ENCODE results near the gene GAREM1.
"Not testable (repeated sequence)": the region's sequence is repeated elsewhere in the genome, so short reads cannot be mapped to it uniquely, and the experiment has no call there.

The GAREM1 gene

DNA sequence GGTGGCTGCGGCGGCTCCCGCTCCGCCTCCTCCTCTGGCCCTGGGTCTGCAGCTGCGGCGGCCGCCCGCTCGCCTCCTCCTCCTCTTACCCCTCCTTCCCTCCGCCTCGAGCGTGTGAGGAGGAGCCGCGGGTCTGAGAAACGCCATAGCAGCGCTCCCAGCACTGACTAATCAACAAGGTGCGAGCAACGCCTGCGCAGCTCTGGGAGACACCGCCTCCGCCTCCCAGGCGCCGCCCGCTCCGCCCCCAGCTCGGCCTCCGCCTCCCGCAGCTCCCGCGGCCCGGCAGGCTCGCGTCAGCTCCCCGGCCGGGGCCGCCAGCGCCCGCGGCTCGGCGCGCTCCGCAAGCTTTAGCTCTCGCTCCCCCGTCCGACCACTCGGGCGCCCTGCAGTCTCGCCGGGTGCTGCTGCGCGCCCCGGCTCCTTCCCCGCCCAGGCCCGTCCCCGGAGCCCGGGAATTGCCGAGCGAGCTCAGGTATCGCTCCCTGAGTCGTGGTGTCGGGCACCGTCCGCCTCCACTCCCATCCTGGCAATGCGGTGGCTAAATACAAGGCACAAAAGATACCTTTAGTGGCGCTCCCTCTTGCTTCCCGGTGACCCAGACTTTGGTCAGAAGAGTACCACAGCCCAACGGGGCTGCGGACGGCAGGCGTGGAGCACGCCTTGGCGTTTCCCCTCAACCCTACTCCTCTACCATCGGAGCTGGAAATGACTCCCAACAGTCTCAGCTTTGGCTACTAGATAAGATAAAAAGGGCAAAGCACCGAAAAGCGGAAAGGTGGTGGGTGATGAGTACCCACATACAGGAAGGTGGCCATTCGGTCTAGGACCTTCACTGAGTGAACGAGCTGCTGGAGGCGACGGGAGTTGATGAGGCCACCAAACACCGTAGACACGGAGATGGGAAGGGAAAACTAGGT lies at the start of gene GAREM1:
Gene GAREM1 (minus strand): TSS at position 169 of the 920 bp plus-strand sequence. CDS start 454 bp downstream, outside the sequence.
- Histone ChIP-seq H3K4me3 (ENCODE audit: low read length in 2 of 2) (peak within 1 kb of the TSS; percentile 81 to 85), H3K4me1 (ENCODE audit: control insufficient read depth in 2 of 2, insufficient read depth in 2 of 2, low read length in 2 of 2) (peaks cover 16 to 21% of the 10 kb centered on the region in 2 donors), H3K36me3 (ENCODE audit: control insufficient read depth in 2 of 2, insufficient read depth in 2 of 2, low read length in 2 of 2) (no peaks in the 10 kb centered on the region), H3K27me3 (ENCODE audit: control insufficient read depth in 2 of 2, insufficient read depth in 2 of 2, low read length in 2 of 2) (peaks cover 0 to 3% of the 10 kb centered on the region in 2 donors), H3K27ac (ENCODE audit: low read depth in 2 of 2, low read length in 2 of 2) (peak within 1 kb of the TSS; percentile 77 to 78), H3K9ac (ENCODE audit: low read depth in 1 of 2, low read length in 2 of 2) (peak within 1 kb of the TSS; percentile 75 to 88), H3K9me3 (ENCODE audit: control insufficient read depth in 2 of 2, low read length in 2 of 2) (no peaks in the 10 kb centered on the region)

DNA sequence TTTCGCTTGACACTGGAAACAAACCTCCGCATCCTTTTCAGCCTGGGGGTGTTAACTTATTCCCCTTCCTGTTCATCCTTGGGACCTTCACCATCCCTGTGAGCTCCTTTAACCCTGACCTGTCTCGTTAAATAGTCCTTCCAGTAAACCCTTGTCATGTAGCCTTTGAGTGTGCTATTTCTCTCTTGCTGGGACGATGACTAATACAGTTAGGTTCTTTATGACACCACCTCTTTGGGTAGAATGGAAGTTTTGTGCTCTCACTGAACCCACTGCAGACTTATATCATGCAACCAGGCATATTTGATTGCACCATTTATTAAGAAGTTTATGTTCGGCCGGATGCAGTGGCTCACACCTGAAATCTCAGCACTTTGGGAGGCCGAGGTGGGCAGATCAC lies 40.5 kb upstream of the GAREM1 start:
- H3K4me1 ChIP-seq (ENCODE audit: control insufficient read depth in 2 of 2, insufficient read depth in 2 of 2, low read length in 2 of 2) = no peaks in the 10 kb centered on the region
- H3K4me3 ChIP-seq (ENCODE audit: low read length in 2 of 2) = no peak overlapping the region
- H3K27me3 ChIP-seq (ENCODE audit: control insufficient read depth in 2 of 2, insufficient read depth in 2 of 2, low read length in 2 of 2) = no peaks in the 10 kb centered on the region
- no peak overlapping the region for H3K9ac ChIP-seq (ENCODE audit: low read depth in 1 of 2, low read length in 2 of 2)
- H3K27ac ChIP-seq (ENCODE audit: low read depth in 2 of 2, low read length in 2 of 2) = no peak overlapping the region
- no peaks in the 10 kb centered on the region for H3K9me3 ChIP-seq (ENCODE audit: control insufficient read depth in 2 of 2, low read length in 2 of 2)
- H3K36me3 ChIP-seq (ENCODE audit: control insufficient read depth in 2 of 2, insufficient read depth in 2 of 2, low read length in 2 of 2) = no peaks in the 10 kb centered on the region

DNA sequence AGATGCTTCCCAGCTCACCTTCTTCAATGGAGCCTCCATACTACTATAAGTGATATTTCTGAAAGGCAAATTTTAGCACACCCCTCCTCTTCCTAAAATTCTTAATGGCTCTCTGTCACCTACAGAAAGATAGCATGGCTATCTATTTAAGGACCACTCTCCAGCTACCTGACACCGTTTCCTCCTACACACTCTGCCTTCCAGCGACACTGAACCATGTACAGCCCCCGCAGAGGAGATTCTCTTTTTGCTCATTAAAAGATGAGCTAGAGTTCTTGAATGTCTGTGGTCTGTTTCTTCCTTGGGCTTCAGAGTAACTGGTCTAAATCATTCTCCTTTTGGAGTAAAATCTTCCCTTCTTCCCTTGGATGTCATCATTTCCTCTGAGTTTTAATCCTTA lies 38.4 kb upstream of the GAREM1 start:
- Histone ChIP-seq H3K9ac (ENCODE audit: low read depth in 1 of 2, low read length in 2 of 2) (no peak overlapping the region), H3K9me3 (ENCODE audit: control insufficient read depth in 2 of 2, low read length in 2 of 2) (no peaks in the 10 kb centered on the region), H3K36me3 (ENCODE audit: control insufficient read depth in 2 of 2, insufficient read depth in 2 of 2, low read length in 2 of 2) (no peaks in the 10 kb centered on the region), H3K4me3 (ENCODE audit: low read length in 2 of 2) (no peak overlapping the region), H3K27ac (ENCODE audit: low read depth in 2 of 2, low read length in 2 of 2) (no peak overlapping the region), H3K4me1 (ENCODE audit: control insufficient read depth in 2 of 2, insufficient read depth in 2 of 2, low read length in 2 of 2) (no peaks in the 10 kb centered on the region), H3K27me3 (ENCODE audit: control insufficient read depth in 2 of 2, insufficient read depth in 2 of 2, low read length in 2 of 2) (no peaks in the 10 kb centered on the region)

DNA sequence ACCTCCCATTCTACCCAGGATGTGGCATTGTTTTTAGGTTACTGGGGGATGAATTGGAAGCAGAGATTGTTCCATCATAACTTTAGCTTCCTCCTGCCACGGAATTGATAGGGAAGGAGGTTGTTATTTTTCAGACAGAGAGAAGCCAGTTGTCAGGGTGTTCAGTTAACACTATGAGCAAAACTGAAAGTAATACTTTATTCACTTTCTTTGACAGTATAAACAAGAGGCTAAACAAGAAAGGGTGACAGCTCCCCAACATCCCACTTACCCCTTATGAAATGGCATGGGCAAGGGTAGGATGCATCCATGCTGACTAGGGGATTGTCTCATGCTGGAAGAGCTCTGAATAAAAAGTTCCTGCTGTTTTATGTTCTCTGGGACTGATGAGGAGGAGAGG lies 36.4 kb upstream of the GAREM1 start:
- Histone ChIP-seq H3K4me1 (ENCODE audit: control insufficient read depth in 2 of 2, insufficient read depth in 2 of 2, low read length in 2 of 2) (no peaks in the 10 kb centered on the region), H3K9me3 (ENCODE audit: control insufficient read depth in 2 of 2, low read length in 2 of 2) (no peaks in the 10 kb centered on the region), H3K27ac (ENCODE audit: low read depth in 2 of 2, low read length in 2 of 2) (no peak overlapping the region), H3K9ac (ENCODE audit: low read depth in 1 of 2, low read length in 2 of 2) (no peak overlapping the region), H3K4me3 (ENCODE audit: low read length in 2 of 2) (no peak overlapping the region), H3K36me3 (ENCODE audit: control insufficient read depth in 2 of 2, insufficient read depth in 2 of 2, low read length in 2 of 2) (no peaks in the 10 kb centered on the region), H3K27me3 (ENCODE audit: control insufficient read depth in 2 of 2, insufficient read depth in 2 of 2, low read length in 2 of 2) (no peaks in the 10 kb centered on the region)

DNA sequence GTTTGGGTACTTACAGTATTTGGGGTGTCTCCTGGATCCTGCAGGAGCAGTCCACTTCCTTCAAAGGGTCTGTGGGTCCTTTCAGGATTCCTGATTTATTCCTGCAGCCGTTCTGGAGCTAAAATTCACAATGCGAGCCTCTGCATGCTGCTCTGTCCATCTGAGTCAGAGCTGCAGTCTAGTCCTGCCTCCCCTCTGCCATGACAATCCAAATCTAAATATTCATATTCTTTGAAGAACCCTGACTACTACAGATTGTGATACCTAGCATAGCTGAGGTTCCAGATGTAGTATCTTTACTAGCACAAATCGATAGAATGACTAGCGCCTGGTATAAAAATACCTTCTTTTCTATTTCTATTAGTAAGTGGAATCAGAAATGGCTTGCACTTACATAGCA lies 31.3 kb upstream of the GAREM1 start:
- Histone ChIP-seq H3K4me1 (ENCODE audit: control insufficient read depth in 2 of 2, insufficient read depth in 2 of 2, low read length in 2 of 2) (no peaks in the 10 kb centered on the region), H3K4me3 (ENCODE audit: low read length in 2 of 2) (no peak overlapping the region), H3K27ac (ENCODE audit: low read depth in 2 of 2, low read length in 2 of 2) (no peak overlapping the region), H3K36me3 (ENCODE audit: control insufficient read depth in 2 of 2, insufficient read depth in 2 of 2, low read length in 2 of 2) (no peaks in the 10 kb centered on the region), H3K27me3 (ENCODE audit: control insufficient read depth in 2 of 2, insufficient read depth in 2 of 2, low read length in 2 of 2) (no peaks in the 10 kb centered on the region), H3K9me3 (ENCODE audit: control insufficient read depth in 2 of 2, low read length in 2 of 2) (no peaks in the 10 kb centered on the region), H3K9ac (ENCODE audit: low read depth in 1 of 2, low read length in 2 of 2) (no peak overlapping the region)

DNA sequence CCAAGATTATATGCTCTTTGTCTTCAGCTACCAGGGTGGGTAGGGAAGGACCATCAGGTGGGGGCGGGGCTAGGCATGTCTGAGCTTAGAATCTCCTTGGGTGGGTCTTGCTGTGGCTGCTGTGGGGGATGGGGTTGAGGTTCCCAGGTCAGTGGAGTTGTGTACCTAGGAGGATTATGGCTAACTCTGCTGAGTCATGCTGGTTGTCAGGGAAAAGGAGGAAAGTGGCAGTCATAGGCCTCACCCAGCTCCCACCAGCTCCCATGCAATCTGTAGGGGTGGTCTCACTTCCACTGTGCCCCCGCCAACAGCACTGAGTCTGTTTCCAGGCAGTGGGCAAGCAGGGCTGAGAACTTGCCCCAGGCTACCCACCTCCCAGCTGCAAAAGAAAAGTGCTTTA lies 30.6 kb upstream of the GAREM1 start:
- H3K9ac ChIP-seq (ENCODE audit: low read depth in 1 of 2, low read length in 2 of 2); H3K27ac ChIP-seq (ENCODE audit: low read depth in 2 of 2, low read length in 2 of 2); H3K4me3 ChIP-seq (ENCODE audit: low read length in 2 of 2); H3K9me3 ChIP-seq (ENCODE audit: control insufficient read depth in 2 of 2, low read length in 2 of 2); H3K27me3 ChIP-seq (ENCODE audit: control insufficient read depth in 2 of 2, insufficient read depth in 2 of 2, low read length in 2 of 2); H3K4me1 ChIP-seq (ENCODE audit: control insufficient read depth in 2 of 2, insufficient read depth in 2 of 2, low read length in 2 of 2); H3K36me3 ChIP-seq (ENCODE audit: control insufficient read depth in 2 of 2, insufficient read depth in 2 of 2, low read length in 2 of 2): not testable (repeated sequence)

DNA sequence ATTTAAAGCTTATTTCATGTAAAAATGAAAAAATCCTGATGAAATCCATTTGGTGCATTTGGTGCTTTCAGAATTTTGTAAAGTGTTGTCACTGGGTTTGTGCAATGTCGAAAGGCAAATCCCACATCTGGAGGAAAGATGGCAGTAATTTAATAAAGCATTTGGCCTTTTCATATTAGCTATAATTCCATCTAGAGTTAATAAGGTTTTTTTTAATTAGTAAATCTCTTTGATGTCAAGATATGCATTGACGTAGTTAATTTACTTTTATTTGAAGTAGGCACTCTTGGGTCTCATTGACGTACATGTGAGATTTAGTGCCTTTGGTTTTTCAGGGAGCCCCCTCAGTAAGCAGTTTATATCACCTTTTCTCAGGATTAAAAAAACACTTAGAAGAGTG lies 12.3 kb upstream of the GAREM1 start:
- H3K4me1 ChIP-seq (ENCODE audit: control insufficient read depth in 2 of 2, insufficient read depth in 2 of 2, low read length in 2 of 2) = no peaks in the 10 kb centered on the region
- H3K9ac ChIP-seq (ENCODE audit: low read depth in 1 of 2, low read length in 2 of 2) = no peak overlapping the region
- no peaks in the 10 kb centered on the region for H3K27me3 ChIP-seq (ENCODE audit: control insufficient read depth in 2 of 2, insufficient read depth in 2 of 2, low read length in 2 of 2)
- no peaks in the 10 kb centered on the region for H3K36me3 ChIP-seq (ENCODE audit: control insufficient read depth in 2 of 2, insufficient read depth in 2 of 2, low read length in 2 of 2)
- no peak overlapping the region for H3K27ac ChIP-seq (ENCODE audit: low read depth in 2 of 2, low read length in 2 of 2)
- no peaks in the 10 kb centered on the region for H3K9me3 ChIP-seq (ENCODE audit: control insufficient read depth in 2 of 2, low read length in 2 of 2)
- H3K4me3 ChIP-seq (ENCODE audit: low read length in 2 of 2) = no peak overlapping the region

DNA sequence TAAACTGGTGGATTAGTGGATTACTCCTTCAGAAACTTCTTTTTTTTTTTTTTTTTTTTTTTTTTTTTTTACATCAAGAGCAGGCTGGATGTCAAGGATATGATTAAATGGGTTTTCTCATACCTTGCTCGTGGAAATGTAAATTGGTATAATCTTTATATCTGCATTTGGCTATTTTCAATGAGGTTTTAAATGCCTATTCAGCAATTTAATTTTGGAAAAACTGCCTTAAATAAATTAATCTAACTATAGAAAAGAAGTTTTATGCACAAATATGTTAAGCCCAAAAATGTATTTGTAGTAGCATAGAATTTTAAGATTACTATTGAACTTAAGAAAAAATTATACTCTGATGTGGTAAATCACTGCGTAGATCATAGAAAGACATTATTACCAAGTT lies 11.4 kb upstream of the GAREM1 start:
- Histone ChIP-seq H3K4me1 (ENCODE audit: control insufficient read depth in 2 of 2, insufficient read depth in 2 of 2, low read length in 2 of 2) (no peaks in the 10 kb centered on the region), H3K27ac (ENCODE audit: low read depth in 2 of 2, low read length in 2 of 2) (no peak overlapping the region), H3K9ac (ENCODE audit: low read depth in 1 of 2, low read length in 2 of 2) (no peak overlapping the region), H3K27me3 (ENCODE audit: control insufficient read depth in 2 of 2, insufficient read depth in 2 of 2, low read length in 2 of 2) (no peaks in the 10 kb centered on the region), H3K9me3 (ENCODE audit: control insufficient read depth in 2 of 2, low read length in 2 of 2) (no peaks in the 10 kb centered on the region), H3K4me3 (ENCODE audit: low read length in 2 of 2) (no peak overlapping the region), H3K36me3 (ENCODE audit: control insufficient read depth in 2 of 2, insufficient read depth in 2 of 2, low read length in 2 of 2) (no peaks in the 10 kb centered on the region)

DNA sequence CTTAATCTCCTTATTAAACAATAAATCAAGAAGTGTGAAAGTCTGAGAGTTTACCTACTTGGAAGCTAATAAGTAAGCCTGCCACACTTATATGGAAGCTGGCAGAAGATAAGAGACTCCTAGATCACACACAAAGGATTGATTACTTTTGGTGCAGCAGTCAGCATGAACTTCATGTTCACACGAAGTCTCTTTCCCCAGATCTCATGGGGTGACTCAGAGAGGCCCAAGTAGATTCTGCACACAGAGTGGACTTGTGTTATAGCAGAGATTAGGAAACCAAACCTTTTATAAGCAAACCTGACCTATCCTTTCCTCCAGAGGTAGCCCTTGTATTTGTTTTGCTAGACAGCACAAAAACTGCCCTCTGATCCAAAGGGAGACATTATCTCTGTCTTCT lies 9.9 kb upstream of the GAREM1 start:
- Histone ChIP-seq H3K4me3 (ENCODE audit: low read length in 2 of 2) (no peak overlapping the region), H3K9me3 (ENCODE audit: control insufficient read depth in 2 of 2, low read length in 2 of 2) (no peaks in the 10 kb centered on the region), H3K36me3 (ENCODE audit: control insufficient read depth in 2 of 2, insufficient read depth in 2 of 2, low read length in 2 of 2) (no peaks in the 10 kb centered on the region), H3K4me1 (ENCODE audit: control insufficient read depth in 2 of 2, insufficient read depth in 2 of 2, low read length in 2 of 2) (no peaks in the 10 kb centered on the region), H3K27ac (ENCODE audit: low read depth in 2 of 2, low read length in 2 of 2) (no peak overlapping the region), H3K27me3 (ENCODE audit: control insufficient read depth in 2 of 2, insufficient read depth in 2 of 2, low read length in 2 of 2) (no peaks in the 10 kb centered on the region), H3K9ac (ENCODE audit: low read depth in 1 of 2, low read length in 2 of 2) (no peak overlapping the region)

DNA sequence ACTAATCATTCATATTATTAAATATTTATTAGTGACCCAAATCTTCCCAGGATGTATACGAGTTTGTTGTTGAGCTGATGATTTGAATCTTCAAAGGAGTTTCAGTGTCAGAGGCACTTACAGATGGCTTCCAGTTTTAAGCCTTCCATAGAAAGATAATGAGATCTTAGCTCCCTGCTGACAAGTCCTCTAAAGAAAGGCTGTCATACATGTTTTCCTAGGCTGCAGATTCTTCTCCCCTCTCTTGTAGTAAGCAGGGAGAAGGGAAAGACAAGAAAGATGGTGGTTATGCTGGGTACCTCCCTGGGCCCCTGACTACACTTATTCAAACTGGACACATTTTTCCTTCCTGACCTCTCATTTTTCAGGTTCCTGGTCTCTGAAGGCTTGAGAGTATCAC lies 8.1 kb upstream of the GAREM1 start:
- H3K4me1 ChIP-seq (ENCODE audit: control insufficient read depth in 2 of 2, insufficient read depth in 2 of 2, low read length in 2 of 2) = no peaks in the 10 kb centered on the region
- no peaks in the 10 kb centered on the region for H3K27me3 ChIP-seq (ENCODE audit: control insufficient read depth in 2 of 2, insufficient read depth in 2 of 2, low read length in 2 of 2)
- H3K36me3 ChIP-seq (ENCODE audit: control insufficient read depth in 2 of 2, insufficient read depth in 2 of 2, low read length in 2 of 2) = no peaks in the 10 kb centered on the region

More for the DNA sequence above, 8.1 kb upstream of the GAREM1 start:
- H3K9ac ChIP-seq (ENCODE audit: low read depth in 1 of 2, low read length in 2 of 2) = no peak overlapping the region
- no peak overlapping the region for H3K4me3 ChIP-seq (ENCODE audit: low read length in 2 of 2)
- no peaks in the 10 kb centered on the region for H3K9me3 ChIP-seq (ENCODE audit: control insufficient read depth in 2 of 2, low read length in 2 of 2)
- H3K27ac ChIP-seq (ENCODE audit: low read depth in 2 of 2, low read length in 2 of 2) = no peak overlapping the region

Data from mucosa of rectum (tissue), 2 donors.